A549 (cell line): ENCODE measurements around the gene DOK1. TPM values are rescaled to one million over a fixed set of nuclear protein-coding genes. Genes with fewer than 3 reads are reported as not detected.
A peak's percentile ranks its signal among the peaks of the same experiment; 100 is the strongest.

Experiments
- ATAC-seq, 2 experiments: fragments of 200-7000 bp in 1 of 2; fragments of >200 bp in 1 of 2; cut with Nextera tagmentation in 1 of 2; cut with Tn5 transposase in 1 of 2; 3 replicates each; pipeline versions ENCODE4 v1.8.0 to v1.9.1; 2018 to 2020; ENCODE audit warnings: mild to moderate bottlenecking in 1 of 2, moderate library complexity in 1 of 2
- CTCF ChIA-PET: fragments of 300-600 bp; sonication (Branson Sonifier 250); formaldehyde crosslinking; extraction: SDS; loops from one replicate; lab custom pipeline; 2021; ENCODE audit warnings: antibody characterized with exemption, inconsistent platforms; lab: Yijun Ruan, JAX
- POLR2A ChIA-PET: fragments of 350-600 bp; formaldehyde crosslinking; extraction: SDS; loops from one replicate; lab custom pipeline; 2021; ENCODE audit warnings: antibody characterized with exemption, inconsistent platforms; lab: Yijun Ruan, JAX
- DNase-seq, 2 experiments: peaks; one replicate each; pipeline versions ENCODE4 v3.0.0 to v3.0.0-alpha.2; 2011 to 2016; ENCODE audit warnings: low read depth in 1 of 2, low spot score in 1 of 2
- FAIRE-seq: peaks from 2 replicates; lab custom pipeline; 2011; peaks lifted over from hg19 to GRCh38; lab: Jason Lieb, UNC
- H3K27ac ChIP-seq, 2 experiments: fragments of >200 bp; sonication (Bioruptor Twin); formaldehyde crosslinking; 3 replicates each; pipeline ENCODE4 v1.5.1; 2016 to 2017
- H3K4me1 ChIP-seq: fragments of >200 bp; sonication (Bioruptor Twin); formaldehyde crosslinking; 3 replicates; pipeline ENCODE4 v1.6.1; 2016
- H3K4me2 ChIP-seq: fragments of >200 bp; sonication (Bioruptor Twin); formaldehyde crosslinking; 3 replicates; pipeline ENCODE4 v1.6.1; 2016
- H3K4me3 ChIP-seq: fragments of >200 bp; sonication (Bioruptor Twin); formaldehyde crosslinking; 3 replicates; pipeline ENCODE4 v1.5.1; 2016
- H3K9me3 ChIP-seq: fragments of >200 bp; sonication (Bioruptor Twin); formaldehyde crosslinking; 3 replicates; pipeline ENCODE4 v1.6.1; 2016
- BCL3 ChIP-seq: fragments of >200 bp; sonication (Bioruptor Twin); formaldehyde crosslinking; IDR thresholded peaks from 3 replicates; pipeline ENCODE4 v1.6.1; 2016
- CBX2 ChIP-seq: fragments of 200-600 bp; sonication (generic); IDR thresholded peaks from 2 replicates; pipeline ENCODE4 v1.6.1; 2016; ENCODE audit warnings: low read depth, mild to moderate bottlenecking, borderline replicate concordance
- E2F6 ChIP-seq: IDR thresholded peaks from 2 replicates; pipeline ENCODE4 v1.6.1; 2012; ENCODE audit warnings: low read depth, borderline replicate concordance
- EHMT2 ChIP-seq: fragments of 200-600 bp; sonication (generic); IDR thresholded peaks from 2 replicates; pipeline ENCODE4 v1.6.1; 2016; ENCODE audit warnings: antibody characterized with exemption, low read depth, mild to moderate bottlenecking, moderate library complexity
- ELK1 ChIP-seq: fragments of 150-350 bp; IDR thresholded peaks from 2 replicates; pipeline ENCODE4 v1.6.1; 2014; ENCODE audit warnings: low read depth, mild to moderate bottlenecking, low read length
- EP300 ChIP-seq, 2 experiments: fragments of >200 bp; sonication (Bioruptor Twin); formaldehyde crosslinking; IDR thresholded peaks; 2 replicates in 1 of 2; 3 replicates in 1 of 2; pipeline ENCODE4 v1.6.1; 2016 to 2017
- HDAC2 ChIP-seq: fragments of 200-600 bp; sonication (generic); IDR thresholded peaks from 2 replicates; pipeline ENCODE4 v1.6.1; 2016
- HES2 ChIP-seq: fragments of >200 bp; sonication (Bioruptor Twin); formaldehyde crosslinking; IDR thresholded peaks from 2 replicates; pipeline ENCODE4 v1.6.1; 2016
- HOXB13 ChIP-seq: fragments of 250-450 bp; sonication (Bioruptor Pico); IDR thresholded peaks from 2 replicates; pipeline ENCODE4 v1.5.0; 2020; ENCODE audit warnings: low read depth, mild to moderate bottlenecking, moderate library complexity
- JUNB ChIP-seq: fragments of >200 bp; sonication (Bioruptor Twin); formaldehyde crosslinking; IDR thresholded peaks from 2 replicates; pipeline ENCODE4 v1.6.1; 2016
- KDM5A ChIP-seq: fragments of 200-600 bp; sonication (generic); IDR thresholded peaks from 2 replicates; pipeline ENCODE4 v1.6.1; 2016; ENCODE audit warnings: antibody characterized with exemption, mild to moderate bottlenecking
- MAX ChIP-seq: IDR thresholded peaks from 2 replicates; pipeline ENCODE4 v1.6.1; 2012
- MYC ChIP-seq: IDR thresholded peaks from 2 replicates; pipeline ENCODE4 v1.6.1; 2012; ENCODE audit warnings: mild to moderate bottlenecking, inconsistent platforms, low read length, improper control_type of control experiment, borderline replicate concordance
- POLR2A ChIP-seq: IDR thresholded peaks from 2 replicates; pipeline ENCODE4 v1.6.1; 2012; ENCODE audit warnings: mild to moderate bottlenecking, low read length
- SMC3 ChIP-seq: fragments of >200 bp; sonication (Bioruptor Twin); formaldehyde crosslinking; IDR thresholded peaks from 3 replicates; pipeline ENCODE4 v1.6.1; 2018; ENCODE audit warnings: inconsistent platforms
- SREBF2 ChIP-seq: fragments of 450-650 bp; IDR thresholded peaks from 2 replicates; pipeline ENCODE4 v1.6.1; 2014; ENCODE audit warnings: mild to moderate bottlenecking, moderate library complexity
- TP53 ChIP-seq: fragments of 250-450 bp; sonication (Bioruptor Pico); IDR thresholded peaks from 2 replicates; pipeline ENCODE4 v1.5.0; 2021; ENCODE audit warnings: mild to moderate bottlenecking, moderate library complexity
- ZC3H11A ChIP-seq: fragments of 450-650 bp; IDR thresholded peaks from 2 replicates; pipeline ENCODE4 v1.6.1; 2014; ENCODE audit warnings: antibody characterized with exemption, mild to moderate bottlenecking
- ZNF302 ChIP-seq: fragments of 250-450 bp; sonication (Bioruptor Pico); IDR thresholded peaks from 2 replicates; pipeline ENCODE4 v1.9.0; 2021; ENCODE audit warnings: inconsistent platforms, mild to moderate bottlenecking, moderate library complexity
- ZSCAN20 ChIP-seq: fragments of 250-450 bp; sonication (Bioruptor Pico); IDR thresholded peaks from 2 replicates; pipeline ENCODE4 v1.8.0; 2022; ENCODE audit warnings: mild to moderate bottlenecking, moderate library complexity
- WGBS: methylation state at CpG from one replicate; pipeline ENCODE4 v1.1.6; 2017; ENCODE audit errors: missing lambda C conversion rate; 5-methylcytosine and 5-hydroxymethylcytosine counted together
- polyA plus RNA-seq, 4 experiments: library from polyadenylated mRNA; depleted of rRNA in 3 of 4; stranded (reverse); fragments of >200 nt; fragmentation: RNase III in 1 of 4; extraction: RNeasy Plus Mini Kit Qiagen cat#74134 plus additional on column Dnase treatment in 1 of 4; gene quantifications; 2 replicates in 3 of 4; 3 replicates in 1 of 4; pipeline ENCODE4 v1.2.3, GENCODE V29; 2011 to 2017

The DOK1 gene
- polyA plus RNA-seq, 2 of the 4 experiments (the other 2 are of a cell fraction), result 4.0 to 5.0 TPM

GRCh38 chr2:74530239-74531187 lies 24.0 kb upstream of the DOK1 start:
- ChIA-PET POLR2A (interaction anchor here (0.6 to 1.9 kb wide), 12 partner anchors 8 to 72 kb away, joined by 3 to 11 read pairs (median 5); partner anchors contain the start of genes CCDC142, PCGF1, TTC31 and WBP1), CTCF (interaction anchor here (1.4 to 8.5 kb wide), 11 partner anchors 8 to 281 kb away, joined by 4 to 92 read pairs (median 15); partner anchors contain the start of genes CCDC142, LBX2, PCGF1 and TTC31)
- peaks cover 17% of the 10 kb centered on the region for H3K4me1 ChIP-seq
- FAIRE-seq (no peak), DNase-seq (peak in 1 of 2 experiments; percentile 64), ATAC-seq (peak; percentile 22 to 48; a peak in 5 of 6 replicates)
- H3K4me2 ChIP-seq, result peak overlapping the region; percentile 92
- TF ChIP-seq JUNB, result no peak
- TF ChIP-seq MAX, result peak; percentile 71; the same call in 1 of the 2 replicates
- TF ChIP-seq E2F6, result peak; percentile 85
- TF ChIP-seq HES2, result no peak
- TF ChIP-seq ZSCAN20 (CRISPR knock-in tag), result no peak
- TF ChIP-seq ZC3H11A, result no peak
- TF ChIP-seq KDM5A, result no peak
- H3K9me3 ChIP-seq, result no peaks in the 10 kb centered on the region
- H3K27ac ChIP-seq, result peak overlapping the region; percentile 93 to 96
- WGBS, result 19% methylated on average over 52 of the region's 54 CpGs
- peak overlapping the region; percentile 57 for H3K4me3 ChIP-seq

GRCh38 chr2:74531666-74532065 lies 22.9 kb upstream of the DOK1 start:
- FAIRE-seq, result no peak
- peaks cover 17% of the 10 kb centered on the region for H3K4me1 ChIP-seq
- CTCF ChIA-PET, result interaction anchor here (0.7 to 8.5 kb wide), 32 partner anchors 8 to 293 kb away, joined by 3 to 92 read pairs (median 6); partner anchors contain the start of genes C2orf81, CCDC142, LBX2 and LOXL3
- no peak overlapping the region for H3K27ac ChIP-seq
- no peak overlapping the region for H3K4me3 ChIP-seq
- no peak for TF ChIP-seq POLR2A
- no peak for TF ChIP-seq BCL3
- TF ChIP-seq MYC, result no peak
- no peak for TF ChIP-seq MAX
- TF ChIP-seq HOXB13 (CRISPR knock-in tag), result no peak
- no peak for TF ChIP-seq EHMT2
- TF ChIP-seq SREBF2, result no peak
- no peak for TF ChIP-seq TP53
- TF ChIP-seq ELK1, result no peak
- TF ChIP-seq HDAC2, result no peak
- no peak for TF ChIP-seq CBX2
- no peak for TF ChIP-seq EP300 (IDR thresholded peaks at IDR 0.05)
- TF ChIP-seq SMC3, result no peak
- TF ChIP-seq ZNF302 (CRISPR knock-in tag), result no peak
- TF ChIP-seq KDM5A, result no peak
- TF ChIP-seq, all 56 proteins: peak for 0
- DNase-seq (no peak), ATAC-seq (no peak)
- WGBS, result 91% methylated on average over 7 of the region's 7 CpGs
- H3K9me3 ChIP-seq, result no peaks in the 10 kb centered on the region
- POLR2A ChIA-PET, result interaction anchor here (1.0 to 1.9 kb wide), 3 partner anchors 49 to 92 kb away, joined by 3 to 6 read pairs (median 4); partner anchors contain the start of genes CCDC142 and TTC31
- H3K4me2 ChIP-seq, result no peak overlapping the region
